D721Med (cell line): ENCODE results near the gene LDLRAD4.

Source experiments
- DNase-seq: peaks from one replicate; pipeline ENCODE4 v3.0.0; 2011; ENCODE audit warnings: low spot score; ENCODE audit not compliant: insufficient read length
- FAIRE-seq: peaks from 2 replicates; lab custom pipeline; 2011; peaks lifted over from hg19 to GRCh38; lab: Jason Lieb, UNC
- TF ChIP-seq, protein P1 (sequence below): IDR thresholded peaks from 2 replicates; pipeline ENCODE4 v1.5.1; 2012; ENCODE audit warnings: mild to moderate bottlenecking, control low read depth; ENCODE audit not compliant: insufficient read depth; ENCODE audit errors: missing control alignments

The LDLRAD4 gene

DNA sequence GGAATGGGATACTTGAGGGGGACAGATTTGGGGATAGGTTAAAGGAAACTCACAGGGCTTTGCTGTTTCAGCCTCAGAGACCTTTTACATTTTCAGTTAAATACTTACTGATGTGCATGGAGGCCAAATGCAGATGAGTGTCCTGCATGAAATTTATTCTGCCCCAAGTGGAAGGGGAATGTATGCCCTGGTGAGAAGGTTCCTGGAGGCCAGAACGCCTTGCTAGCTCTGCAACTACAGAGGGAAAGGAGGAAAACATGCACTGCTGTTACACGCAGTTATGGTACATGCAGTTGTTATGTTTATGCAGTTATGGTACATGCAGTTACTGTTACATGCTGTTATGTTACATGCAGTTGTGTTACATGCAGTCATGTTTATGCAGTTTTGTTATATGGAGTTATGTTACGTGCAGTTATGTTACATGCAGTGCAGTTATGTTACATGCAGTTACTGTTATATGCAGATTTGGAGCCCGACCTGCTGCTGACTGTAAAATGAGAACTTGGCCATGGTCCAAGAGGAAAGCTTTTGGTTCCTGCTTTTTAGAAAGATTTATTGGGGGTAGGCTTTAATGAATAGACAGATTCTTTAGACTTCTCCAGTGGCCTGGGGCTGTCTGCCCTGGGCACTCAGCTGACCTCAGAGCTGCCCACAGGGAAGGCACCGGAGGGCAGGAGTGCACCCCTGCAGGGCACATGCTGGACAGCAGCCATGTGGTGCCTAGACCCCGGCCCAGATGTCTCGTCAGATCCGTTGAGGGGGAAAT, 84.1 kb downstream of the LDLRAD4 start:
- no peak for FAIRE-seq
- no peak for DNase-seq
- TF ChIP-seq, protein P1, sequence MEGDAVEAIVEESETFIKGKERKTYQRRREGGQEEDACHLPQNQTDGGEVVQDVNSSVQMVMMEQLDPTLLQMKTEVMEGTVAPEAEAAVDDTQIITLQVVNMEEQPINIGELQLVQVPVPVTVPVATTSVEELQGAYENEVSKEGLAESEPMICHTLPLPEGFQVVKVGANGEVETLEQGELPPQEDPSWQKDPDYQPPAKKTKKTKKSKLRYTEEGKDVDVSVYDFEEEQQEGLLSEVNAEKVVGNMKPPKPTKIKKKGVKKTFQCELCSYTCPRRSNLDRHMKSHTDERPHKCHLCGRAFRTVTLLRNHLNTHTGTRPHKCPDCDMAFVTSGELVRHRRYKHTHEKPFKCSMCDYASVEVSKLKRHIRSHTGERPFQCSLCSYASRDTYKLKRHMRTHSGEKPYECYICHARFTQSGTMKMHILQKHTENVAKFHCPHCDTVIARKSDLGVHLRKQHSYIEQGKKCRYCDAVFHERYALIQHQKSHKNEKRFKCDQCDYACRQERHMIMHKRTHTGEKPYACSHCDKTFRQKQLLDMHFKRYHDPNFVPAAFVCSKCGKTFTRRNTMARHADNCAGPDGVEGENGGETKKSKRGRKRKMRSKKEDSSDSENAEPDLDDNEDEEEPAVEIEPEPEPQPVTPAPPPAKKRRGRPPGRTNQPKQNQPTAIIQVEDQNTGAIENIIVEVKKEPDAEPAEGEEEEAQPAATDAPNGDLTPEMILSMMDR = no peak

DNA sequence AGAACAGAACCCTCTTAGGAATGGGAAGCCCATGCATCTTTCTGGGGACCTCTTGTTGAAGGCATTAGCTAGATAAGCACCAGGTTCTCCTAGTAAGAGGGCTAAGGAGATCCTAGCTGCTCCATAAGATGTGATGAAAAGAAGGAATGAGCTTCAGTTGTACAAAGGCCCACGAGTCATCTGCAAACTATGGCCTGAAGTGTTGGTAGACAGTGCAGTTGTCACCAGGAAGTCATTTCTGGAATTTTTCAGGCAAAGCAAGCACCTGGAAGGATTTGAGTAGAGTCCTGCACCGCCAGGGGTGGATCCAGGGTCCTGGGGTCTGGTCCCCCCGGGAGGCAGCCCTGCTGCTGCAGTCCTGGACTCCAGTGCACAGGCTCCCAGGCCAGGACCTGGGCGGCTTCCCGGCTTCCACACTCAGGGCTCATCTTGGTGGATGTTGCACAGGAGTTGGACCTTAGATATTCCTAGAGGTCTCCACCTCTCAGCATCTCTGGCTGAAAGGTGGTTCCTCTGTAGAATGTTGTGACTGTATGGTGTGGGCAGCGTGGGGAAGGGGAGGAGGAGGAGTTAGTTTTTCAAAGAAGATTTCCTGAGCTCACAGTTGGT, 85.3 kb downstream of the LDLRAD4 start:
- DNase-seq (no peak), FAIRE-seq (no peak)
- TF ChIP-seq, protein P1 = no peak

DNA sequence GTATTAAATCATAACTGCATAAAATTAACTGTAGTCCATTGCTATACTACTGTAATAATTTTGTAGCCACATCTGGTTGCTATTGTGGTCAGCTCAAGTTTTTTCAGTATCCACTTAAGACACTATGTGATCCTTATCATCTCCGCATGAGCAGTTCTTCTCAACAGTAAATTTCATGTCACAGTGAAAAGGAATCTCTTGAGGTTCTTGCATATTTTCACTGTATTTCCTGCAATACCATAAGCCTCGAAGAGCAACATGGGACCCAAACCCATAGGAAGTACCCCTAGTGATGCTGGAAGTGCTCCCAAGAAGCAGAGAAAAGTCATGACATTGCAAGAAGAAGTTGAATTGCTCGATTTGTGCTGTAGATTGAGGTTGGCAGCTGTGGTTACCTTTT, 86.7 kb downstream of the LDLRAD4 start:
- TF ChIP-seq, protein P1 = no peak
- FAIRE-seq = no peak
- no peak for DNase-seq

DNA sequence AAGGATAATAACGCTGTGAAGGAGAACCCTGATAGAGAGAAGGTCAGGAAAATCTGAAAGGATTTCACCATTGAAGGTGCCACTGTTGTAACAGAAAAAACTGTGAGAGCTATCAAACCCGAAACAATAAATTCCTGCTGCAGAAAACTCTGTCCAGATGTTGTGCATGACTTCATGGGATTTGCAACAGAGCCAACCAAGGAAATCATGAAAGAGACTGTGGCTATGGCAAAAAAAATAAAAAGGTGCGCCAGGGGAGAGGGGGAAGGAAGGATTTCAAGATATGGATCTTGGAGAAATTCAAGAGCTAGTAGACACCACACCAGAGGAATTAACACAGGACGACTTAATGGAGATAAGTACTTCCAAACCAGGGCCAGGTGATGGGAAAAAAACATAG, 88.0 kb downstream of the LDLRAD4 start:
- TF ChIP-seq, protein P1 = no peak
- DNase-seq (no peak), FAIRE-seq (no peak)

DNA sequence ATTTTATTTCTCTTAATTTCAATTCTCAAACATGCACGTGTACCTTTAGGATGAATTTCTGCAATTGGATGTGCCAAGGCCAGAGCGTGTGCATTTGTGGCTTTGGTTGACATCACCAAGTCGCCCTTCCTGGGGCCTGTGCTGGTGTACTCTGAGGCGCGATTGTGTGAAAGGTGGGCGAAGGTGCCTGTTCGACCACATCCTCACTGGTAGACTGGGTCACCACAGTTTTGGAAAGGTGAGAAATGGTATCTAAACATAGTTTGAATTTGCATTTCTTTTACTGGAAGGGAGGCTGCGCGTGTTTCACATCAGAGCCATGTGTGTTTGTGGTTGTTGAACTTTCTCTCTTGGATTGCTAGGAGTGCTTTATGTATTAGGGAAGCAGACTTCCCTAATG, 89.8 kb downstream of the LDLRAD4 start:
- no peak for FAIRE-seq
- TF ChIP-seq, protein P1 = no peak

DNA sequence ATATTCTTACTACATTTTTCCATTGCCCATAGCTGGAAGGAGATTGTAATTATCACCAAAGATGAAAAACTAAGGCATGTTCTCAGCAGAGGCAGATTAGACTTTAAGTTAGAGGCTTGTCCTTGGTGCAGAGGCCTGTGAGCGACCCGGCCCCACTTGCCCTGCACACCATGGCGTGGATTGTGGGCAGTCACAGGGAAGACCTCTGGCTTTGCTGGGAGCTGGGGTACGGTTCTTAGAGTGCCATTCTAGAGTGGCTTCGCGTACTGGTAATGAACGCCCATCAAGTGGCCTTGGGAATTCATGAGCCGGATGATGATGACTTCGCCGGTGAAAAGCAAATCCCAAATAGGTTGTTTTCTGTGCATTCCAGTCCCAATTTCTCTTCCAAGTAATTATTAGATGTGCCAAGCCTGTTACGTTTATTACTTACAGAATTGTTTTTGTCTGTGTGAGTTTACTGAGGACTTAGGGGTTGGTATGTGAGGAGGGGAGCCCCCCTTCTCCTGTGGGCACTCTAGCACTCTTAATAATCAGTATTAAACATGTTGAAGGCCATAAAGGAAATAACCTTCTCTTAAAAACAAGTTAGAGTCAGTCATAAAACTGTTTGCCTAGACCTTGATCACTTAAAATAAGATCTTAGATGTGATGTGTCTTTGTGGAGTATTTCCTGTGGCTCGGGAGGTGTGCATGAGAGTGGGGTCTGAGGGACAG, 90.6 kb downstream of the LDLRAD4 start:
- TF ChIP-seq, protein P1 = no peak
- FAIRE-seq (no peak), DNase-seq (no peak)

More for the DNA sequence above, 89.8 kb downstream of the LDLRAD4 start:
- no peak for DNase-seq
